Activated CD4-positive, alpha-beta T cell treated with anti-CD3 and anti-CD28 coated beads for 48 hours (primary cell): Measurements from ENCODE around the gene PPP1CA.

Source experiments
- DNase-seq: peaks from one replicate; pipeline ENCODE4 v3.0.0-alpha.2; 2020

PPP1CA gene

GRCh38 chr11:67366961-67367760 is 34.5 kb downstream of the PPP1CA start:
- DNase-seq: no peak

- DNase-seq: no peak
Measured at GRCh38 chr11:67366546-67366945, 35.1 kb downstream of the PPP1CA start.

- DNase-seq: no peak
Measured at GRCh38 chr11:67365736-67366444, 35.8 kb downstream of the PPP1CA start.

GRCh38 chr11:67364783-67365722 is 36.6 kb downstream of the PPP1CA start:
- DNase-seq: no peak

GRCh38 chr11:67364169-67364568 is 37.5 kb downstream of the PPP1CA start:
- DNase-seq: no peak

GRCh38 chr11:67357831-67358670 is 43.6 kb downstream of the PPP1CA start:
- no peak for DNase-seq

GRCh38 chr11:67356864-67357561 is 44.6 kb downstream of the PPP1CA start:
- peak; percentile 75 for DNase-seq

GRCh38 chr11:67356387-67356863 is 45.2 kb downstream of the PPP1CA start:
- no peak for DNase-seq

- no peak for DNase-seq
Measured at GRCh38 chr11:67355794-67356386, 45.8 kb downstream of the PPP1CA start.

GRCh38 chr11:67355023-67355793 is 46.5 kb downstream of the PPP1CA start:
- DNase-seq: no peak

- peak; percentile 32 for DNase-seq
Measured at GRCh38 chr11:67354075-67355022, 47.3 kb downstream of the PPP1CA start.

- DNase-seq: peak; percentile 97
Measured at GRCh38 chr11:67353317-67354074, 48.2 kb downstream of the PPP1CA start, which contains the start of gene POLD4. TSS of gene POLD4 (minus strand) at chr11:67353546. CDS start at chr11:67353399, 147 bp downstream.

GRCh38 chr11:67352546-67353316 is 48.9 kb downstream of the PPP1CA start:
- DNase-seq: no peak

GRCh38 chr11:67351275-67352005 is 50.2 kb downstream of the PPP1CA start:
- peak; percentile 71 for DNase-seq

- no peak for DNase-seq
Measured at GRCh38 chr11:67349928-67350465, 51.7 kb downstream of the PPP1CA start.

- DNase-seq: no peak
Measured at GRCh38 chr11:67349457-67349856, 52.2 kb downstream of the PPP1CA start.
